HG02943 (cell line): ENCODE results near the gene HESX1.

Experiments
- ATAC-seq: cut with Tn5 transposase; IDR thresholded peaks from one replicate; pipeline ENCODE4 v1.9.1; 2021; ENCODE audit warnings: mild to moderate bottlenecking, low read depth, moderate library complexity; ENCODE audit not compliant: unreplicated experiment

Gene HESX1

DNA sequence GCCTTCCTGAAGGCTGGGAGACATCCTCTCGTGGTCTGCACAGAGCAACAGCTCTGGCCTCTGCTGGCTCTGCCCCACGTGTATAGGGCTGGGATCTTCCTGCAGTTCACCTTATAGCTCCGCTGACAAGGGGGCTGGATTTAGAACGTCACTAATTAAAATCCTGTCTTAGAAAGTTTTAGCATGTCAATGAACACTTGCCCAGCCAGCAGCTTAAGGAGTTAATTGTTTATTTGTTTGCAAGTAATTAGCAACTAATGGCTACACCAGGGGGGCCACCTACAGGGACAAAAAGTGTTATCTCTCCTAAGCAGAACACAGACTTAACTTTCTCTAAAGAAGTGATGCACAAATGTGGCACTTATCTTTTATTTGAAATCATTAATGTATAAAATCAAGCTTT is at the start of gene HESX1:
HESX1 (minus strand) TSS at position 84 of the 403 bp plus-strand sequence; CDS start at position 24, 60 bp downstream.
- ATAC-seq = no peak

GRCh38 chr3:57244946-57245345 is 45.2 kb upstream of the HESX1 start:
- ATAC-seq = no peak

DNA sequence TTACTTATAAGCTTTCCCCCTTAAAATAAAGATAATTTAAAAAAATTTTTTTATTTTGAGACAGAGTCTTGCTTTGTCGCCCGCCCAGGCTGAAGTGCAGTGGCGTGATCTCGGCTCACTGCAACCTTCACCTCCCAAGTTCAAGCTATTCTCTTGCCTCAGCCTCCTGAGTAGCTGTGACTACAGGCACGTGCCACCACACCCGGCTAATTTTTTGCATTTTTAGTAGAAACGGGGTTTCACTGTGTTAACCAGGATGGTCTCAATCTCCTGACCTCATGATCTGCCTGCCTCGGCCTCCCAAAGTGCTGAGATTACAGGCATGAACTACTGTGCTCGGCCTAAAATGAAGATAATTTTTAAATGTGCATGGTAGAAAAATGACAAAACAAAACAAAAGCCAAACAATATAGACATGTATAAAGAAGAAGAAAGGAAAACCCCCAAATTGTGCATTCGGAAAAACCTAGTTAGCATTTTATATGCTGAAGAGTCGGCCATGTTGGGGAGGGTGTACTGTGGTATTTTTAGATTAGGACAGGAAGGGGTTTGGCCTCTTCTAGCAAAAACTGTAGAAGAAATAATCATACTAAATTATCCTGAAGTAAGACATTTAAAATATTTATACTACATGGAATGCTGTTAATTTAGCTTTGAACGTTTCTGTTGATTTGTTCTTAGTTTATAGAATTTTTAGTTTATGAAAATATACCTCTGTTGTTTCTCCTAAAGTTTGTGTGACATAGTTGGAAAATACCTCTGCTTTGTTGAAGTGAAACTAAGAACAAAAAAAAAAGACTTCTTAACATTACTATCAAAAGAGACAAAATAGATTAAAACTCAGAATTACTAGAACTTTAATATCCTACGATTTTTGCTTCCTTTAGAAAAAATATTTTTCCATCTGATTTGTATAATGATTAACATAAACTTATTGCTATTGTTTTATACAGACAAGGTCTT is 35.1 kb upstream of the HESX1 start:
- ATAC-seq = no peak

- no peak for ATAC-seq
Observed at GRCh38 chr3:57233799-57234198, 34.0 kb upstream of the HESX1 start.

DNA sequence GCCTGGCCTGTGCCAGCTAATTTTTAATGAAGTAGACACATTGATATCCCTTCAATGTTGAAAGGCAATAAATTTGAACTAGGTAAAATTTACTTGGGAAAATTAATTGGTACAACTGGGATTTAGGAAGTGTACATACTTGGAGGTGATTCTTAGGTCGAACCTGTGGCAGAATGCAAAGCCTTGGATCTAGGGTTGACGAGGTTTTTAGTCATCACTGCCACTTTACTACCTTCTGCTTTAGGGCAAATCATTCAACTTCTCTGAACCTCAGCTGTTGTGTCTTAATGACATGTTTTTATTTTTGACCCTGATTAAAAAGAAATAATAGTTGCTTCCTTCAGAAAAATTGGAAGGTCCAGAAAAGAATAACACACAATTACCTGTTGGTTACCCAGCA is 30.2 kb upstream of the HESX1 start:
- ATAC-seq = no peak

- ATAC-seq = peak; percentile 39
Observed at GRCh38 chr3:57227930-57228751, 28.4 kb upstream of the HESX1 start.

DNA sequence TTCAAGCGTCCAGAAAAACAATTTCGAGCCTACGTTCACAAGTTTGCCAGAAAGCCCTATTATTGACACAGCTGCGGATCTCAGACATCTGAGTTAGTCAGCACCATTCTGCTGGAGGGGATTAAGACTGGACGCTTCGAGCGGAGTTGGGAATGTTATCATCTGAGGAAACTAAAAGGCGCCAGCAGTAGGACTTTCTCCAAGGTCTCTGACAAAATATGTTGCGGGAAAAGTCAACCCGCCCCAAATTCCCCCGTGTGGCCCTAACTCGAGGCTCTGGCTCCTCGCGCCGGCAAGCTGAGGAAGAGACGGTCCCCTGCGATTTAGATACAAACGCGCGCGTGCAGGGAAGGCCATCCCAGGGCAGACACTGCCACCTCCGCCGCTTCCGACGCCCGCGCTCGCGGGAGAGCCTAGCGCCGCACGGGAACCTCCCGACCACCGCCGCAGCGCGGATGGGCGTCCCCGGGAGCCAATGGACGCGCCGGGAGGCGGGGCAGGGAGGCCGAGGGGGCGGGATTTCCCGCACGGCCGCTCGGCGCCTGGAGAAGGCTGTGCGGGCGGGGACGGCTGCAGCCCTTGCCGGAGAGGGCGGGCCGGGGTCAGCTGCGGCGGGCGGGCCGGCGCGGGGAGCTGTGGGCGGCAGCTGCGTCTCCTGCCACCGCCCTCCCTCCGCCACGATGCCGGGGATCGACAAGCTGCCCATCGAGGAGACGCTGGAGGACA is 27.6 kb upstream of the HESX1 start, which contains the start of gene APPL1:
APPL1 (plus strand) TSS at position 526 of the 726 bp plus-strand sequence; CDS start at position 681, 155 bp downstream.
- ATAC-seq = peak; percentile 83

DNA sequence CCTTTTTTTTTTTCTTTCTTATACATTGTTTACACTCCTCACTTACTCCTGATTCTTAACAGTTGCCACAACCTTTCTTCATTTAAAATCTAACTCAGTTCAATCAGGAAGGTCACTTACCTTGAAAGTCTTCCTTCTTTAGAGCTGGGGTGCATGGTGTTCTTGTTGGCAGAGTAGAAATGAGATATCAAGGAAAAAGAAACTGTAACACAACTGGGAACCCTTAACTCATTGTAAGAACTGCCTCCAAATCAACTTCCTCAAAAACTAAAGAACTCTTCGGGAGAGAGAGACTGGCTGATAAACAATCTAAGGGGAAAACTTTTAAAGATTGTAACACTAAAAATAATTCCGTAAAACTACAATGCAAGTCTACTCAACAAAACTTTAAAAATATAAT is 26.4 kb upstream of the HESX1 start:
- no peak for ATAC-seq

DNA sequence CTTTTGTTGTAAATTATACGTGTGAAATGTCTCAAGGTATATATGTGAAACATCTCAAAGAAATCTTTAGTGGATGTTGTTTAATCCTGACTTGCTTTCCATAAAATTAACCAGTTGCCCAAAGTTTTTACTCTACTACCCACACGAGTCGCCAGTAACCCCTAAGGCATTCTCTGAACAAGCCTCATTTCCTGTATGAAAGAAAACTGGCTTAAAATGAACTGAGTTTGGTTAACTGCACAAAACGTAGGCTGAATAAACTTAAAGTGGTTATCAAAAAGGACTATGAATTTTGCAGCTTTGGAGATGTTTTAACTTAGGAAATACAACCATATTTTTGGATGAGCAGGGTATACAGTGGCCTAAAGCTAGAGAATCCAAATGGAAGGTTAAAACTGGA is 25.1 kb upstream of the HESX1 start:
- ATAC-seq = no peak

- no peak for ATAC-seq
Observed at GRCh38 chr3:57221883-57222282, 22.1 kb upstream of the HESX1 start.

- no peak for ATAC-seq
Observed at GRCh38 chr3:57206423-57206822, 6.6 kb upstream of the HESX1 start.

GRCh38 chr3:57194641-57195040 is 5.1 kb downstream of the HESX1 start:
- ATAC-seq = no peak

GRCh38 chr3:57192028-57192427 is 7.8 kb downstream of the HESX1 start:
- ATAC-seq = no peak

DNA sequence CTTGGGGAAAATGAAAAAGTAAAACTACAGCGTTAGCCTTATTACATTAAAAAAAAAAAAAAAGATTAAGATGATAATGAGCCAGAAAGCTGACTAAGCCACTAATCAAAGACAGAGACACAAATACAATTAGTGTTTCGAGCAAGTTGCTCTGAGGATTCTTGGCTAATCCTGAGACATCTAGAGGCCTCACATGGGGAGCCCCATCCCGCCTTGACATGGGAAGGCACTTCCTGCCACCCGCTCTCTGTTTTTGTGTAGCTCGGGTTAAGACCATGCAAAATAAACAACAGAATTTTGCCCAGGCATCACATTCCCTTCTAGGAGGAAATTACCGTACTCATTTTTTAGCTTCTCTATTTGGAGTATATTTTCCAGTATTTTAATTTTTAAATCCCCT is 15.3 kb downstream of the HESX1 start:
- no peak for ATAC-seq

GRCh38 chr3:57179580-57180410 is 20.0 kb downstream of the HESX1 start:
- no peak for ATAC-seq

GRCh38 chr3:57176045-57176444 is 23.7 kb downstream of the HESX1 start:
- no peak for ATAC-seq

DNA sequence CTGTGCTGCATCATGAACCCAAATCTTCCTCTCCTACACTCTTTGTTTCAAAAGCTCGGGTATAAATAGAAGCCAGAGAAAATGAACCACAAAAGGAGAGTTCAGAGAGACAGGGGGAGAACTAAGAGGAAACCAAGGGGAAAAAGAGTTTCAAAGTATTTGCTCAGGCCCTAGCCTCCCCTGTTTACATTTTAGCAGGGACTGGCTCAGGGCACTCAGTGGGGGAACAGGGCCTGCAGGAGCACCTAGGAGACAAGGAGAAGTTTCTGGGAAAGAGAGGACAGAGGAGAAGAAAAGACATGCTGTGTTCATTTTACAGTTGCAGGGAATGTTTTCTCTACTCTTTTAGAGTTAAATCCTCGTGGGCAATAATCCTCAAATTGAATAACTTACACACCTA is 26.1 kb downstream of the HESX1 start:
- no peak for ATAC-seq

GRCh38 chr3:57170946-57171345 is 28.8 kb downstream of the HESX1 start:
- ATAC-seq = no peak

DNA sequence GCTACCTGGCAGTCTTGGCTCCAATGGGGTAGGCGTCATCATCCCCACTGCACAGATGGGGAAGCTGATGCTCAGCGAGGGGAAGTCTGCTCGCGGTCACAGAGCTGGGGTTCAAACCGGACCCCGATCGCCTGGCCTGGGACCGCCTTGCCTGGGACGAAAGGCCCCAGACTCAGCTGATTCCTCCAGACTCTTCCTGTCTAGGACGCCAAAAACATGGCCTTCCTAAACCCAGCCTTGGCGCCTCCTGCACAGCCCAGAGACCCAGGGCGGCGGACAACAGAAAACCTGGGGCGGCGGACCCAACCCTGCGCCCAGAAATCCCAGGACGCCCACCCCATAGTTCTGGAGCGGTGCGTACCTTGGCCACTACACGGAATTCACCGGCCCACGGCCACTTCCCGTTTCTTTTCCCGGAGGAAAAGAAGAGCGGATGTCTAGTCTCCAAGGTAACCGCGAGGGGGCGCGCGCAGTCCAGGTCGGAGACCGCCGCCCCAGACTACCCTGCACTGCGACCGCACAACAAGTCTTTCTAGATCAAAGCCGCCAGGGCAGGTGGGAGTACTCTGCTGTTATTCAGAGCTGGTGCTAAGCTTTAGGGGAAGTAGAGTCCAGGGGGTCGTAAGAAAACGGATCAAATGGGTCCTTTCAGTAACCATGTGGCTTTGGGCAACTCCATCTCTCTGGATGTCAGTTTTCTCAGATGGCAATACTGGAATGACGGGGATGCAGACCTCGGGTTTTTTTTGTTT is 29.7 kb downstream of the HESX1 start:
- no peak for ATAC-seq
